Kidney capillary endothelial cell (primary cell): ENCODE data around the gene AKAP13.

ENCODE experiments used
- DNase-seq: peaks from one replicate; pipeline ENCODE4 v3.0.0-alpha.2; 2018; ENCODE audit warnings: low spot score

AKAP13 gene

GRCh38 chr15:85706779-85707518 is 326.5 kb downstream of the AKAP13 start:
- no peak for DNase-seq

GRCh38 chr15:85707519-85708338 is 327.3 kb downstream of the AKAP13 start:
- DNase-seq = no peak

DNA sequence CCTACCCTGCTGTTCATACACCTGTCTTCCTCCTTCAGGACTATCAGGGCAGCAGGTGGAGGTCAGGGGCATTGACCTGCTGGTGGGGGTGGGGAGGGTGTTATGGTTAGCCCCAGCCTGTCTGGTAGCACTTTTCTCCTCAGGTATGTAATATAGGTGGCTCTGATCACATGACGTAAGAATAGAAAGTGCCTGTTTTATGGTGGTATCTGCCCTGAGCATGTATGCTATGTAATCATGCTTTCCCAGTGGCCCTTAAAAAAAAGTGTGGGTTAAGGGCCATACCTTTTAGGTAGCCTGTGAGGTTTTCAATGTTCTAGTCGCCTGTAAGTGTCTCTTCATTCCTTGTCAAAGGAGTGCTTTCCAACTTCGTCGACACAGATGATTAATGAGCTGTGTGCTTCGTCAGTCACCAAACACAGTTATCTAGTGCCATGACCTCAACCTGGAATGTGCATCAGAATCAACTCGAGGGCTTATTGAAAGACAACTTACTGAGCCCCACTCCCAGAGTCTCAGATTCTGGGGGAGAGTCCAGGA is 328.1 kb downstream of the AKAP13 start:
- no peak for DNase-seq

DNA sequence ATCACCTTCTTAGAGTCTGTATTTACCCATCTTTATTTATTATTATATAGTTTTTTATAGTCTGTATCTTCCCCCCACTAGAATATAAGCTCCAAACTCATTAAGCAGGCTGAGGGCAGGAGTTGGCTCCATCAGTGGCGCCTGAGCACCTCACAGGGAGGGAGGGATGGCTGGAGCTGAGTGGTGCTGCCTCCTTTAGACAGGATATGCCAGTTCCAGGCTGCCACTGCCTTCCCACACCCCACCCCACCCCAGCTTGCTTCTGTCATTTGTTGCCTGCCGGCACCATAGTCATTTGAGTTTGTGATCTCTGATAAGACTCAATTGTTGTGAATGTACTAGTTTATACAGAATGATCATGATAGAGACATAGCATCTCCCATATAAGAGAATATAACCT is 328.8 kb downstream of the AKAP13 start:
- DNase-seq = no peak

- DNase-seq = no peak
Observed at GRCh38 chr15:85710340-85710842, 330.0 kb downstream of the AKAP13 start.

DNA sequence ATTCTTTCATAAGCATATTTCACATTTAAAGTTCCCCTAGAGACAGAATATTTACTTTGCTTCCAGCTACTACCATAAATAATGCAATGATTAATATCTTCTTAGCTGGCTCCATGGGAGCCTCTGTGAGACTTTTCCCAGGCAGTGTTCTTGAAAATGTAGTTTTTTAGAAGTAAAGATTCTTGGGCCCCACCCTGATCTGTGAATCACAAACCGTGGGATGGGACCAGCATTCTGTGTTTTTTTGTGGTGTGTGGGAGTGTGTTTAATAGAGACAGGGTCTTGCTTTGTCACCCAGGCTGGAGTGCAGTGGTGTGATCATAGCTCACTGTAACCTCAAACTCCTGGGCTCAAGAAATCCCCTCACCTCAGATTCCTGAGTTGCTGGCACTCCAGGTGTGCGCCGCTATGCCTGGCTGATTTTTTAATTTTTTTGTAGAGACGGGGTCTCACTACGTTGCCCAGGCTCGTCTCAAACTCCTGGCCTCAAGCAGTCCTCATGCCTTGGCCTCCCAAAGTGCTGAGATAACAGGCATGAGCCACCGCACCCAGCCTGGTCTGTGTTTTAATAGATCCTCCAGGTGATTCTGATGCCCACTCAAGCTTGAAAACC is 331.3 kb downstream of the AKAP13 start:
- DNase-seq = no peak

GRCh38 chr15:85716261-85716660 is 335.9 kb downstream of the AKAP13 start:
- no peak for DNase-seq

DNA sequence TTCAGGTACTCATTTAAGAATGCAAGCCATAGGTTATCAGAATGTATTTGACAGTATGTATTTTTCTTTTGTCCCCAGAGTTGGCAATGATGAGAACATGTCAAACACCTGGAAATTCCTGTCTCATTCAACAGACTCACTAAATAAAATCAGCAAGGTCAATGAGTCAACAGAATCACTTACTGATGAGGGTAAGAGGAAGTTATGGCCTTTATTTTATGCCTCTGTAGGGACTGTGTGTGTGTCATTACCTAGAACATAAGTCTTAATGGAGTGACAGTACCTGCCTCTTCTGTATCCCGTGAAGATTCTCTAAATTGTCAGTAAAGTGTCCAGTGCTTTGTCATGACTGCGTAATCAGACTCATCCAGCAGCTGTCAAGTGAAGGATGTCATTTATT is 336.8 kb downstream of the AKAP13 start:
- DNase-seq = no peak

- no peak for DNase-seq
Observed at GRCh38 chr15:85718271-85718971, 338.0 kb downstream of the AKAP13 start.

- DNase-seq = no peak
Observed at GRCh38 chr15:85718981-85719380, 338.6 kb downstream of the AKAP13 start.

GRCh38 chr15:85722374-85723152 is 342.2 kb downstream of the AKAP13 start:
- DNase-seq = no peak

DNA sequence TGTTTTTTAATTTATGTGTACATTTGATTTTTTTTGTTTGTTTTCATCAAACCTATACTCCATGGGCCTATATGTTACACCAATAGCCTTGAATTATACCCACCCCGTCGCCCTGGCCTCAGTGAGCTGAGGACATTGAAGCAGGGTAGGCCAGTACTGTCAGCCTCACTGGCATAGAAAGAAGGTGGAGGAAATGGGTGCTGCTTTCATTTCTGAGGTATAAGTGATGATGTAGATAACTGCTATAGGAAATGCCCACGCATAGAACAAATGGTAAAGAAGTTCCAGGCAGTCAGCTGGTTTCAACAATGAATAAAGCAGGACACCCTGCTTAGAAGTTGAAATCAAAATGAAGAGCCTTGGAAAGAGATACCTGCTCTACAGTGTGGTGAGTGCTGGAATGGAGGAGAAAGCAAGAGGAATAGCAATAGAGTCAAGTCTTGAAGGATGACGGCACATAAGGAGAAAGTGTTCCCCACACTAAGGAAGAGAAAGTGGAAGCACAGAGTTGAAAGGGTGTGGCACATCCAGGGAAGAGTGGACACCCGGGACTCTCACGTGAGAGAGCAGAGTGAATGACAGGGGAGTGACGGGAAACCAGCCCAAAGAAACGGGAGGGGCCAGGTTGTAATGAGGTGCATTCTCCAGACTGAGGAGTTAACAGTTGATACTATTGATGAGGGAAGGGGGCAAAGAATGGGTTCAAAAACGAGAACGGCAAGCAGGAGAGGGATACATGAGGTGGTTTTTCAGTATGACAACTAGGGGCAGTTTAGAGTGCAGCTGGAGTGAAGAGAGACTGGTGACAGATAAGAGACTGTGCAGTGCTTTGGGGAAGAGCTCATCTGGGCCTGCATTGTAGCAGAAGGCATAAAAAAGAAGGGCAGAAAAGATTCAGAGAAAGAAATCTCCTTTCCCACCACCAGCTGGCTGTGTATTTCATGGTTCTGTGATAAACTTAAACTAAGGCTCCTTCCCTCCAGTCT is 343.9 kb downstream of the AKAP13 start:
- no peak for DNase-seq

- no peak for DNase-seq
Observed at GRCh38 chr15:85725019-85725418, 344.6 kb downstream of the AKAP13 start.

GRCh38 chr15:85725564-85725963 is 345.2 kb downstream of the AKAP13 start:
- no peak for DNase-seq

DNA sequence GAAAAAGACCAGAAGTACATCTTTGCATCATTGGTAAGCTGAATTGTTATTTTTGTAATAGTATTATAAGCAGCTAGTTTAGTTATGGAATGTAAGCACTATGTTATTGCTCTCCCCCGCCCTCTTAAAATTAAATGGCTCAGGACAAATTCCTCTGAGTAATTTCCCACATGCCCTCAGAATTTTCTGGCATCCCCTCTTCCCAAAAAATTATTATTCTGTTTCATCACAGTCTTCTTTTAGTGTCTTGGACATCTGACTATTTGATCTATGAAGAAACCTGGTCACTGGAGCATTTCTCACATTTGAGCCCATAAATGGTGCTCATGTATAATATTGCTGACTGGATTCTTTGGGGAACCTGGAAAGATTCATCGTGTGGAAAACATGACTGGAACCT is 346.1 kb downstream of the AKAP13 start:
- no peak for DNase-seq

- no peak for DNase-seq
Observed at GRCh38 chr15:85727068-85727467, 346.7 kb downstream of the AKAP13 start.

GRCh38 chr15:85730001-85730820 is 349.8 kb downstream of the AKAP13 start:
- DNase-seq = peak; percentile 55

GRCh38 chr15:85733416-85733815 is 353.0 kb downstream of the AKAP13 start:
- DNase-seq = no peak

DNA sequence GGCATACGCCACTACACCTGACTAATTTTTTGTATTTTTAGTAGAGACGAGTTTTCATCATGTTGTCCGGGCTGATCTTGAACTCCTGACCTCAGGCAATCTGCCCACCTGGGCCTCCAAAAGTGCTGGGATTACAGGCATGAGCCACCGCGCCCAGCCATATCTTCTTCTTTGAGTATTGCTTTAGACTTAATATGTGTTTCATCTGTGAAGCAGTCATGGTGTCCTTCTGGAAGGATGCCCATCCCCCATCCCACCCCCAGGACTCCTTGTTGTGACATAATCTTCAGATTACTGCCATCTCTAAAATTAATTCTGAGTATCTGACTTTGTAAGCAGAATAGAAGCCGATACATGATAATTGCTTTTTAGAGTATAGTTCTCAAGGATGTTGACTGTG is 356.7 kb downstream of the AKAP13 start:
- DNase-seq = no peak
